ENCODE results near the gene LGALS9.

DNA sequence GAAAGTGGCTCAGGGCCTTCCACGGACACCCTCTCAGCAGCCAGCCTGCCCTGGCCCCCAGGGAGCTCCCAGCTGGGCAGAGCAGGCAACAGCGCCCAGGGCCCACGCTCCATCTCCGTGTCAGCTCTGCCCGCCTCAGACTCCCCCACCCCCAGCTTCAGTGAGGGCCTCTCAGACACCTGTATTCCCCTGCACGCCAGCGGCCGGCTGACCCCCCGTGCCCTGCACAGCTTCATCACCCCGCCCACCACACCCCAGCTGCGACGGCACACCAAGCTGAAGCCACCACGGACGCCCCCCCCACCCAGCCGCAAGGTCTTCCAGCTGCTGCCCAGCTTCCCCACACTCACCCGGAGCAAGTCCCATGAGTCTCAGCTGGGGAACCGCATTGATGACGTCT lies 48.3 kb upstream of the LGALS9 start:
- no peak for TF ChIP-seq CTCF (IDR thresholded peaks at IDR 0.05; ENCODE audit: poor library complexity)
- no peak for TF ChIP-seq EZH2phosphoT487 (IDR thresholded peaks at IDR 0.05; ENCODE audit: low read depth, severe bottlenecking, unreplicated experiment)
- no peak for TF ChIP-seq EZH2 (IDR thresholded peaks at IDR 0.05; ENCODE audit: borderline replicate concordance)
